HL-60/S4 (cell line): ENCODE data around the gene NAV3.

Experiments
- in situ Hi-C: fragments of 300-500 bp; cut with MboI; formaldehyde crosslinking; loops from 2 replicates; pipeline ENCODE4 v1.14.3; 2022; ENCODE audit warnings: low sequenced_read_pairs

NAV3 gene

DNA sequence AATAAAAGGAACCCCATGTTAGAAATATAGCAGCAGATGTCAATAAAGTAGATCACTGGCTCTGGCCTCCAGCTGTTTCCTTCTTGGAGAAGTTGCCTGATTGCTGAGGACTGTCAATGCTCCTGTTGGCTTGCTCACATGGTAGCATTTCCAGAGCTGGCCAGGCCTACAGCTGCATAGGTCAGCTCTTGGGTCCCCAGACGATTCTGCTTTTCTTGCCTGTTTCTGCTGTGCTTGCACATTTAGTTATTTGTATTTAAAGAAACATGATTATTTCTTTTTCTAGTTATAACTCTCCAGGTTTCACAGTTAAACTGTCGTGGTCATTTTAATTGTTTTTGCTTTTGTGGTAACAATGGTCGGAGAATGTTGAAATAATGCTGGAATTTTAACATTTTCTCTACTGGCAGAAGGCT is 7.2 kb downstream of the NAV3 start:
- in situ Hi-C loops = no loop called here

DNA sequence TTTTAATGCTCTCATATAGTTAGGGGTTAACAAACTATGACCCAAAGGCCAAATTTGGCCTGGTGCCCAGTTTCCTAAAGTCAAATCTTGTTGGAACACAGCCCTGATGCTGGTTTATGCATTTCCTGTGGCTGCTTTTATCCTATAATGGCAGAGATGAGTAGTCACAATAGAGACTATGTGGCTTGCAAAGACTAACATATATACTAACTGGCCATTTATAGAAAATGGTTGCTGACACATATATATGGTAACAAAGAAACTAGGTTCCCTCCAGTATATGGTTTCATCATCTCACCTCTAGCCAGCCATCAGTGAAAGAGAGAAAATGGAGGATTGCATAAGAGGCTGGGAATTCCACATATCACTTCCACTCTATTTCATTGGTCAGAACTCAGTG is 10.8 kb downstream of the NAV3 start:
- in situ Hi-C loops = no loop called here

DNA sequence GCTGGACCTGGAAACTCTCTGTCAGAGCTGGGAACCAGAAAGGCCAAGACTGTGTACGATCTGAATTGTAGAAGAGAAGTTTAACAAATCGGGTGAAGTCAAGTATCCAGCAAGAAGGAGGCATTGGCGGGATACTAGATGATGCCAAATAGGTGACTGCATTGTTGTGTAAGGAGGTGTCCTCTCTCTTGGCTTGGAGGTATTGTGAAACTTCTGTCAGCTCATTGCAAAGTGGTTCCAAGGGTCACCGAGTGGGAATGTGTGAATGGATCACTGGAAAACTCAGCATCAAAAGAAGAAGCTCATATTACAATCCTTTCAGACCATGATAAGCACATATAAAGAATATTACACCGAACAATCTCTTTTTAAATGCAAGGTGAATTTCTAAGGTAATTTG is 11.7 kb downstream of the NAV3 start:
- in situ Hi-C loops = no loop called here

DNA sequence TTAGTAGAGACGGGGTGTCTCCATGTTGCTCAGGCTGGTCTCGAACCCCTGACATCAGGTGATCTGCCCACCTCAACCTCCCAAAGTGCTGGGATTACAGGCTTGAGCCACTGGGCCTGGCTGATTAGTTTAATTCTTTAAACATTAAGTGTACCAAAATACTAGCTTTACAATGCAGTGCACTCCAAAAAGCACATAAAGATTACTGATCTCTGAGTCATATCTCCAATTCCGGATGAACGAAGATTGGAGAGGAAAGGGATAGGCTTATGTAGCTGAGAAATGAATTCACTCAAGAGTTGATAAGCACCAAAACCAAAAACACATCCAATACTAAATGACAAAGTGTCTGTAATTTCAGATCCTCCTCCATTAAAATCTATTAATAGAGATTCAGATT is 15.1 kb downstream of the NAV3 start:
- in situ Hi-C loops = no loop called here

DNA sequence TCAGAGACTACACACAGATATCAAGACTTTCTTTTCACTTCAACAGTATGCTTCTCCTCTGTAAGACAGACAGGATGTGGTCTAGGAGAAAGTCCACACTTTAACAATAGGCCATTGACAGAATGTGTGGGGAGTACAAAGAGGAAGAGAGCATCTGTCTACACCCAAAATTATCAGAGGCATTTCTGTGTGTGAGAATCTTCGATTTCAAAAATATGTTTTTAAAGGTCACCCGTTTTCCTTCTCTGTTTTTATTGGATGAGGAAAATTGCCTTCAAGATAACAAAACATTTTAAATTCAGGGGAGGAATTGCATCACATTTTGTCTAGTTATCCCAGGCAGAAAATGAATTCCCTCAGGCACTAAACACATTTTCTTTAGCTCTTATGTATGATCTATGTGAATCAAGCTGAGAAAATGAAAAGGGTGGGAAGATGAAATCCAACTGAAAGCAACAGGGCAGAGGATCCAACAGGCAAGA is 16.4 kb downstream of the NAV3 start:
- in situ Hi-C loops = no loop called here

DNA sequence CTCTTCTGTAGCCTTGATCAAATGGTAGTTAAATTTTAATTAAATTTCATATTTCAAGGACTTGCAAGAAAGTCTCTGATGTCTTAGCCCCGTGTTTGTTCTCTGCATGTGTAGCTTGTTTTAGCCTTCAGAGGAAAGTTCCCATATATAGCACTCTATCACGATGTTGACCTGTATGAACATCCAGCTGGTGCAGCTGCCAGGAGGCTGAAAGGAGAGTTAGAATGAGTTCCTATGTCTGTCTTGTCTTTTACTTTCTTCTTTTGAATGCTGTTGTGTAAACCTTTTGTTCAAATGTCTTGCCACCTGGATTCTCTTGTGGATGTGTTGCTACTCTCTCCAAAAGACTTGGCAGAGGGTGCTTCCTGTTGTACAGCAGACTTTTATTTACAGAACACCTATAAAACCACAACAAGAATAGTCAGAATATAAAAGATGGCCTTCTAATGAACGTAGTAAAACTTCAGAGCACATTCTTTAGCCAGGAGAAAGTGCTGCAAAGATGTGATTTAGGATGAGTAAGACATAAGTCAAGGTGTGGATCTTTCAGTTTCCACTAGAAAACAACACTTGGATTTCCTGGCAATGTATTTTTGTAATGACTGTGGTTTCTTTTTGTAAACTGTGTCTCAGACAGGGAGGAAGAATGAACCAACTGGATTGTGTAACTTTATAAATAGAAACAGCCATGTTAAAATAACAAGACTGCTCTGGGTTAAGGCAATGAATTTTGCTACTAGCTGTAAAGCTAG is 17.2 kb downstream of the NAV3 start:
- in situ Hi-C loops = no loop called here

DNA sequence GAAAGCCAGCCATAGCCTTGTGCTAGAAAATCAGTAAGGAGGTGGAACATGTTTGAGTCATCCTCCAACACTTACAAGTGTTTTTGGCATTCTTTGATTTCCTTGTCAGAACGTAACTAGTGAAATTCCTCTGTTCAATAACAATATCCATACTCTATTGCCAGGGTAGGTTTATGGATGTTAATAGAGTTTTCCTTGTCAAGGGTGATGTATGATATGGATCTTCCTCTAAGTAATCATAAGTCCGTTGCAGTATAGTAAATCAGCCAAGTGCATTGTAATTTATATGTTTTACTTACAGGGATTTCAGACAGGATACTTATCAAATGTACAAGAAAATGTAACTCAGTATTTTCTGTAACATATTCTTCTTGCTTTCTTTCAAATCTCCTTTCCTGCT is 19.4 kb downstream of the NAV3 start:
- in situ Hi-C loops = no loop called here

DNA sequence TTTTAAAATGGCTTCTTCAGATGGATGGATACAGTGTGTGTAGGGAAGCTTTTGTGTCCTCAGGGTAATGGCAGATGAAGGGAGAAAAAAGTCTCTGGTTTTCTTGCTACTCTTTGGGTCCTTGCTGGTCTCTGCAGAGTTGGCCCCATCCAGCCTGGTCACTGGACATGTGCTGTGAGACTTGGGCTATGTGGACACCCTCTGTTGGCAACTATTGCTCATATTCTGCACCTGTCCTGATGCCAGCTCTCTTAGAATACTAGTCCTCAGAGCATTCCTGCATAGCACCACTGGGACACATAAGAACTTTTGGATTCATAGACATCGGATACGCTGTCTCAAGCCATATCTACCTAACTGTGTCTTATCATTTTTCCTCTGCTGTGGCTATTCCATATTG is 20.0 kb downstream of the NAV3 start:
- in situ Hi-C loops = no loop called here

DNA sequence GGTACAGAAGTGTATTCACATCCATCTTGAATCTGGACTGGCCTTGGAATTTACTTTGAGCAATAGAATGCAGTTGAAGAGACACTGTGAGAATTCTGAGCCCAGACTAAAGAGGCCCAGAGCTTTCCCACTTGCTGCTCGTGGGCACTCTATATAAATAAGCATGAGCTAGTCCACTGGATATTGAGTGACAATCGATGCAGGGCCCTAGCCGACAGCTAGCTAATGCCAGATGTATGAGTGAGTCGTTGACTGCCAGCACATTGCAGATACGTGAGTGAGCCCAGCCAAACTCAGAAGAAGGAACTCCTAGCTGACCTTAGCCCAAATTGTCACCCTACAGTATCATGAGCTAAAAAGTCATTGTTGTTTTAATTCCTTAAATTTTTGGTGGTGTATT is 24.9 kb downstream of the NAV3 start:
- in situ Hi-C loops = no loop called here

DNA sequence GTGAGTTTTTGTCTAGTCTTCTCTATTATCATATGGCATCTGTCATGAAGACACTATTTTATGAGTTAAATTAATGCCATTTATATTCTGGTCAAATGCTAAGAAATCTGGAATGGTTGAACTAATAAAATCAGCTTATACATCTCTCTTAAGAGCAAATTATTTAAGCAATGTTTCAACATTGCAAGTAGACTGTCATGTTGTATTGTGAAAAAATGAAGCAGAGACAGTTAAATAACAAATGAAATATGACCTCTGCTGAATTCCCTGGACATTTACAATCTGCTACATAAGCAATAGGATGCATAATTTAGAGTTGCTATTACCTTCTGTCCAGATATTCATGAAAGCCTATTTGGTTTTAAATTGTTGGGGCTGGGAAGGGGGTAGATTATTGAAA is 30.6 kb downstream of the NAV3 start:
- in situ Hi-C loops = no loop called here

DNA sequence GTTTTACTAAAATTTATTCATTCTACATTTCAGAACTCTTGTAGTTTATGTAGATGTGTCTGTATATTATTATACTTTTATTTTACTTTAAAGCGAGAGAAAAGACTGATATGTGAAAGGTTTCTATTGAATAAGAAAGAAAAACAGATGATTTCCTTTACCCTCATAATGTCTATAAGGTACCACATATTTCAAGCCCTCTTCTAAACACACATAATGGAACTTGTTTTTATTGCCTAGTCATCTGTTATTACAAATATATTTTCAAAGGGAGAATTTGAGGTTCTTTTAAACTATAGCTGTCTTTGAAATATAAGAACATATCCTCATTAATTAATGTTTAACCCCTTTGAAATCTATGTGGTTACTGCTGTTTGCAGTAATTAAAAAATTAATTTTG is 34.5 kb downstream of the NAV3 start:
- in situ Hi-C loops = no loop called here

DNA sequence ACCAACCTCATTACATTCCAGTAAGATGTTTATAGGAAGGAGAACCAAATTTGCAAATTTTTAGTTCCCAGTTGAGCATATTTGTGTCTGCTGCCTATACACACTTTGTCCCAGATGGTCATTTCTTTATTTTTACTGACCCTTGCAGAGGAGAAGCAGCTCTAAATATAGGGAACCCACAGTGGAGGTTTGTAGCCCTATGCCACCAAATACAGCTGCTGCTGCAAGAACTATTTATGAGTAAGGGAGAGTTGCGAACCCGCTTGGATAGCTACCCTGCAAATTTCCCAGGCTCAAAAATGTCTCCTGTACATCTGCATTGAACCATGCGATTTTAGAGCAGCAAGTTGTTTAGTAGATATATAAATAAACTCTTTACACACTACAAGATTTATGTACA is 48.2 kb downstream of the NAV3 start:
- in situ Hi-C loops = no loop called here

DNA sequence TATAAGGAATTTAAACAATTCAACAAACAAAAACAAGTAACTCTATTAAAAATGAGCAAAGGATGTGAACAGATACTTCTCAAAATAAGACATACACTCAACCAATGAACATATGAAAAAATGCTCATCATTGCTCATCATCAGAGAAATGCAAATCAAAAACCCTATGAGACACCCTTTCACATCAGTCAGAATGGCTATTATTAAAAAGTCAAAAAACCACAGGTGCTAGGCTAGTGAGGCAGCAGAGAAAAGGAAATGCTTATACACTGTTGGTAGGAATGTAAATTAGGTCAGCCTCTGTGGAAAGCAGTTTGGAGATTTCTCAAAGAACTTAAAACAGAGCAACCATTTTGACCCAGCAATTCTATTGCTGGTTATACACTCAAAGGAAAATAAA is 52.0 kb downstream of the NAV3 start:
- in situ Hi-C loops = no loop called here

DNA sequence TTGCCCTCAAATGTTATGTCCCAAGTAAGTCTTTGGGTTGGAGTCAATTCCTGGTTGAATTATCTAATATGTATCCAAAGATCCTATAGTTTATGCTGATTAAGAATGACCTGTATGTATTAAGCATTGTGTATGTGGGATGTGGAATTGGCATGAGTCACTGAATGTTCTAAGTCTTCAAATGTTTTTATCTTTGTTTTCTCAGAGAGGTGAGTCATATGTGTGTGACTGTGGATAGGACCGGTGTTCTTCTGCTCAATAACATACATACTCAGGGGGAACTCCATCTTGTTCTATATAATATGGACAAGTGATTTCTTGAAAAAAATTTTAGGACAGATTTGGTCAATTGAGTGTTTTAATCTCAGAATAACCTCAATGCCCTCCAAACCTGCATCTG is 57.9 kb downstream of the NAV3 start:
- in situ Hi-C loops = no loop called here

DNA sequence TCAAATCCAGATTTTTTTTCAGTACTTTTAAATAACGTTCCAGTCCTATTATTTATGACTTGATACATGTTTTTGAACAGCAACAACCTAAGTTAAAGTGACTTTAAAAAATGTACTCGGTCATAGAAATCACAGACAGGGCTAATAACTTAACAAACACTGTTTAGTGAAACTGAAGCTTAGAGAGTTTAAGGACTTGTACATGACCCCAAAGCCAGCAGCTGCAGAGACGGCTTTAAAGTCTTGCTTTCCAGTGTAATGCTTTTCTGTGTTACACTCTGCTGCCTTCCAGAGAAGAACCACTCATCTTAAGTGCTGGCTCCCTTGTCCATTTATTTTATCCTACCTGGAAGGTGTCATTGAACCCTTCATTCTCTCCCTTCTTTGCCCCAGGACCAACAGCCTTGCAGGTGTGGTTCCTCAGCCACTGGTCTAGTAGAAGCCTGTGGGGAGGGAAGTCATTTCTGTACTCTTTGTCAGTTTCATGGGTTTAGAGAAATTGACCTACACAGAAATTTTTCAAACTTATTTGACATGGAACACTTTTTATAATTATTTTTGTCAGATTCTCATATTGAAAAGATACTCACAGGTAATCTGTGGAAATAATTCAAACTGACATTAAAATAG is 60.9 kb downstream of the NAV3 start:
- in situ Hi-C loops = no loop called here

DNA sequence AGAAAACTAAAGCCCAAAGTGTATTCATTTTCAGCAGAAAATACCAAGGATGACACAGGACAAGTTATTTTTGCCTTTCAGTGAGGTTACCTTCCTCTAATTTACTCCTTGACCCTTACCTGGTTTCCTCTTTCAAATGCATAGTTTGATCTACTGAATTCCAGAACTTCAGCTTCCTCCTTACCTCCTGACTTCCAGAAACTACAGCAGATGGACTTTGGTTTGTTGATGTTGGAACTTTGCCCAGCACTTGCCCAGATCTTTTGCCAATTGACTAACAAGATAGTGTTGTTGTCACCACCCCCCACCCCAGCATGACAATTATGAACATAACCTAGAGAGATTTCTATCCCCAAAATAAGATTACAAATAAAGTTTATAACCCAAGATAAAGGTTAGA is 63.2 kb downstream of the NAV3 start:
- in situ Hi-C loops = no loop called here

DNA sequence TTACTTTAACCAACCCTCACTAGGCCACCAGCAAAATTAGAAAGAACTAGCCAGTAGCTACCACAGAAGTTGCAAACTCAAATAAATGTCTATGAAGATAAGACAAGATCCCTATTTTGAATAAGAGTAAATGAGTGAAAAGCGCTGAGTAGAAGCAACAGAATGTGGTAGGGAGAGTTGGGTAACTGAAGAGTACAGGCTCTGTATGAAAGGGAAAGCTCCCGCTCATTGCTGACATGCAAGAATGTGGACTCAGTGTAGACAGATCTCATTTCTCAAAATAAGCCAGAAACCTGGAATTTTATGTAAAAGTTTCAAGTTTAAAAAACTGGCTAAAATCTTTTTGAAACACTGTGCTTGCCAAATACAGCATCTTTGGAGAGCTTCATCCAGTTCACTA is 63.9 kb downstream of the NAV3 start:
- in situ Hi-C loops = no loop called here

DNA sequence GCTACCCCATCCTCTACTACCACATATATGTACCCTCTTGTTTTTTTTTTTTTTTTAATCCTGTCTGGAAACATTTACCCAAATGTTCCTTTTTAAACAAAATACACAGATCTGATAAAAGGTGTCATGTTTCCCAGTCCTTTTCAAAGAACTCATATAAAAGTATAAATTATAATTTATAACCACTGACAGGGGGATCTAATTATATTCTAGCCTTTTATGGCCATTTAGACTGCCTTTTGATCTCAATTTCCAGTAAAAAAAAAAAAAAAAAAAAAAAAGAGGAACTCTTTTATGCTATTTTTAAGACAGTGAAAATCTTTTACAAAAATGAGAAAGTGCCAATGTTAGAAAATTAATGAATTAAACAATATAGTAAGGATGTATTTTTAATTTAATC is 65.0 kb downstream of the NAV3 start:
- in situ Hi-C loops = no loop called here

DNA sequence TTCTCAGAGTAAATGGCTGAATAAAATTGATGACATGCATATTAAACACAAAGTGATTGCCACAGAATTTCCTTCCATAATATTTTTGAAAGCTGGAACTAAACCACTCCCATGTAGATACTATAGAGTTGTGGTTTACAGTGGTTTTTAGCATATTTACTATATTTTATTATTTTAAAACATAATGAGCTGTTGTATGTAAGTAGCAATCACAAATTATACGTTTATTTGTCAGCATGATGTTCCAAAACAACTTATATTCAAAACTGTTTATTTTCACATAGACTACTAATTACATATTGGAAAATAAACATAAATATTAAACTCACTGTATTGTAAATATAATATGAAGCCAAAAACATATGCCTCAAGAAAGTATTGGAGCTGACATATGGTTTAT is 77.2 kb downstream of the NAV3 start:
- in situ Hi-C loops = no loop called here

DNA sequence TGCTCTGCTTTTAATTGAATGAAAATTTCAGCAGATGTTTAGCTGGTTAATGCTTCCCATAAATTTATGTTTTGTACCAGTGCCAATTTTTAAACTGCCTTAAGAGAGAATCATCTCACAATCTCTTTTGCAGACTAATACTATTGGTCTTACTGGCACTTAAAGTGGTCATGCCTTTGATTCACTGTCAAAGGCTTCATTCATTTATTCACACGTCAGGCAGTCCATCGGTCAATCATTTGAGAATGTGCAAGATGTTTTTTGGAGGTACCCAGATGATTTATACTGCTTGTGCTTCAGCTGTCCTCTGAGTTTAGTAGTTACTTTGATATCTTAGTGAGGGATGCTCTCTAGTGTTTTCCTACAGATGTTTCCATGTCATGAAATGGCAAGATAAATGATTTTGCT is 83.4 kb downstream of the NAV3 start:
- in situ Hi-C loops = no loop called here

DNA sequence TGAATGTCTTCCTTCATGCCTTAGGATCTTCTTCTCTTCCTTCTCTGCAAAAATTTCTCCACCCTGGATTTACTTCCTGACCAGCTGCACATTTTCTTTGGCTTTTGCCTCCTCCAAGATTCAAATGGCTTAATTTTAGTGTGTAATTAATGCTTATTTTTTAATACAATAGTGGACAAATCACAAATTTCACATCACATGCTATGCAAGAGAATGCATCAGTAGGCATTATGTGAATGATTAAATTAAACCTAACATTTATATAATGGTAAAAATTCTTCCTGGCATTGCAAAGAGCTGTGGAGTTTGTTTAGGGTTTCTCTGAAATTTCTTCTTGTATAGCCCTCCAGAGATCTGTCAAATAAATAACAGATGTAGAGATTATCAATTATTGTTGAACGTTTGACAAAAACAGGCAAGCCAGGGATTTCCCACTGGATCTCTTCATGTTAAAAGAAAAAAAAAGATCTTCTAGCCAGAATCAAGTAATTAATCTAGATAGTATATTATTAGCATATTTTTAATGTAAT is 84.4 kb downstream of the NAV3 start:
- in situ Hi-C loops = no loop called here

DNA sequence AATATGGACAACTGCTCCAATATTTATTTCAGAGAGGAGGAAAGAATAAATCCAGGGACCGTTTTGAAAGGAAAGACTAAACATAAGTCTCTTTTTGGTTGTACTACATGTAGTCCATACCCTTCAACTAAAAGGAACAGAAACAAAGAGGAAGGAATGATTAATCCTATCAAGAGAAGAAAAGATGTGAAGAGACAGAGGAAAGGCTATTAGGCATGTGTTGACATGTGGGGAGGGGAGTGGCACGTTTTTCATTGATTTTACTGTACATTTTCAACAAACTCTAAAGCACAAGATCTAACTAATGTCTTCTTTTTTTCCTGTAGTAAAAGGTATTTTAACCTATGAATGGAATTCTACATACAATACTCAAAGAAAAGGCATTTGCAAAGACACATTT is 85.6 kb downstream of the NAV3 start:
- in situ Hi-C loops = no loop called here

DNA sequence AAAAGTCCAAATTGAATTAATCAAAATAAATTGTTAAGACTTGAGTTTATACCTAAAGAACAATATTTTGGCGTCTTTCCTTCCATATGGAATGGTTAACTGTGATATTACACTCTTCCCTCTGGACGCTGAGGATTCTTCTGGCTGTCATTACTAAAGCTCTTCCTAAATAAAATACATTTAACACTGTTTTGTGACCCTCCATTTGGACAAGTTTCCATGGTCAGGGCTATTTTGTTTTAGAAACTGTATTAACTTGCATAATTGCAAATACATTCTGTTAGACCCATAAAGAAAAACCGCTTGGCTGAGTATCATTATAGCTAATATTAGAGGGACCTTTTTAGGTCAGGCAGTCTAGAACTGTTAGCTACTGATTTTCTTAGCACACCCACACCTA is 87.4 kb downstream of the NAV3 start:
- in situ Hi-C loops = no loop called here
